ENCODE measurements around the gene HAP1.

- TF ChIP-seq CTCF (IDR thresholded peaks at IDR 0.05; ENCODE audit: low read length) (peak; percentile 85), EZH2 (IDR thresholded peaks at IDR 0.05; ENCODE audit: borderline replicate concordance, low read length) (no peak)
Observed at GRCh38 chr17:41689497-41690299, 44.7 kb downstream of the HAP1 start.
